ENCODE results near the gene CAST. TPM values are rescaled to one million over a fixed set of nuclear protein-coding genes. Genes with fewer than 3 reads are reported as not detected.
"Not testable (repeated sequence)": the region's sequence is repeated elsewhere in the genome, so short reads cannot be mapped to it uniquely, and the experiment has no call there.

Gene CAST, protein sequence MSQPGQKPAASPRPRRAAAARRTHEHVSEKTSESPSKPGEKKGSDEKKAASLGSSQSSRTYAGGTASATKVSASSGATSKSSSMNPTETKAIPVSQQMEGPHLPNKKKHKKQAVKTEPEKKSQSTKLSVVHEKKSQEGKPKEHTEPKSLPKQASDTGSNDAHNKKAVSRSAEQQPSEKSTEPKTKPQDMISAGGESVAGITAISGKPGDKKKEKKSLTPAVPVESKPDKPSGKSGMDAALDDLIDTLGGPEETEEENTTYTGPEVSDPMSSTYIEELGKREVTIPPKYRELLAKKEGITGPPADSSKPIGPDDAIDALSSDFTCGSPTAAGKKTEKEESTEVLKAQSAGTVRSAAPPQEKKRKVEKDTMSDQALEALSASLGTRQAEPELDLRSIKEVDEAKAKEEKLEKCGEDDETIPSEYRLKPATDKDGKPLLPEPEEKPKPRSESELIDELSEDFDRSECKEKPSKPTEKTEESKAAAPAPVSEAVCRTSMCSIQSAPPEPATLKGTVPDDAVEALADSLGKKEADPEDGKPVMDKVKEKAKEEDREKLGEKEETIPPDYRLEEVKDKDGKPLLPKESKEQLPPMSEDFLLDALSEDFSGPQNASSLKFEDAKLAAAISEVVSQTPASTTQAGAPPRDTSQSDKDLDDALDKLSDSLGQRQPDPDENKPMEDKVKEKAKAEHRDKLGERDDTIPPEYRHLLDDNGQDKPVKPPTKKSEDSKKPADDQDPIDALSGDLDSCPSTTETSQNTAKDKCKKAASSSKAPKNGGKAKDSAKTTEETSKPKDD
- total RNA-seq (100 to 1,000 TPM; 303 TPM), total RNA-seq (258 to 302 reads per million in 2 donors)

DNA sequence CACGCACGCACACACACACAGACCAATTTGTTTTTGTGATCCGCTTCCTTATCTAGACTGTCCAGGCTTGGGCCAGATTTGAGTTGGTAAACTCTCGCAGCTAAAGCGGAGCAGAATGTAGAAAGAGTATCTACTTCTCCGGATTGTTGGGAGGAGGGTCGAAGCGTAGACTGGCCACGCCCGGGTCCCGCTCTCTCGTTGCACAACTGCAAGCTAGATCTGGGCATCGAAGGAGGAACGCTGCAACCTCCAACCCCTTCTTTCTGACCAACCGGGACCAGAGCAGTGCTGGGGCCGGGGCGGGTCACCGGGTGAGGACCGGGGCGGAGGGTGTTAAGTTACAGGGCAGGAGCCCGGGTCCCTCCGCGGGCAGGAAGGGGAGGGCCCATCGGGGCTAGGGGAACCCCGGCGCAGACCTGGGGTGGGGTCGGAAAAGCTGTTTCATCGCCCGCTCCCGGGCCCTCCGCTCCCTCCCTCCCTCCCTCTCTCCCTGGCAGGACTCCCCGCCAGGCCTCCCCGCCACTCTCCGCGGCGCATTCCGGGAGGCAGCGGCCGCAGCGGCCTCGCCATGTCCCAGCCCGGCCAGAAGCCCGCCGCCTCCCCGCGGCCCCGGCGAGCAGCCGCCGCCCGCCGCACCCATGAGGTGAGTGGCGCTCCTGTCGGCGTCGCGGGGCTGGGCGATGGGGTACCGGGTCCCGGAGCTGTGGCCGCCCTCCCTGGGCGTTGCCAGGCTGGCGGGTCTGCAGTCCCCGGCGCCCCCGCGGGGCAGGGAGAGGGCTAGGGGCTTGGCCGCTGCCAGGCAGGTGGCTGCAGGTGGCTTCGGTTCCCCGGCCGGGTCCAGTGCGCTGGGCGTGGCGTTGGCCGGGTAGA is at the start of gene CAST:
TSS of gene CAST (plus strand) at position 522 of the 870 bp plus-strand sequence. CDS start at position 569, 47 bp downstream.
- Mint-ChIP-seq H3K4me1 (peaks cover 40% of the 10 kb centered on the region), H3K27ac (peak within 1 kb of the TSS; percentile 99), H3K4me3 (peak within 1 kb of the TSS; percentile 97), H3K36me3 (ENCODE audit: low read depth) (no peaks in the 10 kb centered on the region), H3K27me3 (no peaks in the 10 kb centered on the region)
- no peaks in the 10 kb centered on the region for H3K9me3 ChIP-seq (ENCODE audit: control insufficient read depth, low read length, poor library complexity, severe bottlenecking)
- DNase-seq (peak; percentile 64 to 77 (median 77)), ATAC-seq (peak; percentile 71)

DNA sequence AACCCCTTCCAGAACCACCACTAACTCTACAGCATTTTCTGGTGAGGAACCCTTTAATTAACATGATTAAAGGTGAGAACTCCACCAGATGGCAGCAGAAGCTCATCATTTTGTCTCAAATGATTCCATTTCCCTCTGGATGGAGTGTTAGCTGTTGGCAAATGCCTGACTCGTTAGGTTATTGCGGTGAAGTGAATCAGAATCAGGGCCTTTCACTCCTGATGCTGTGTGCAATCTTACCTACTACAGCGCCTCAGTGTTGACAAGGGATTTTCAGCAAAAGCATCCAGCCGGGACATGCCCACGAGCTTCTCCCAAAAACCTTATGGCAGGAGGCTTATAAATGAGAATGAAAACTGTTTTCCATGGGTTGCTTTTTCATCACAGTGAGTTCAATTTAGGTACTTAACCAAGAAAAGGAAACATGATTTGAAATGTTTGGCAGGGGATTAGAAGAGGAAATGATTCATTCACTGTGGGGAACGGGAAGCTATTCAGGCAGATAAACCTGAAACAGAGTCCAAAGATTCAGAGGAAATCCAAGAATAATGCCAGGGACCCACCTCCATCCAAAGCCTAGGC is 48.0 kb upstream of the CAST start:
- DNase-seq (peak in 1 of 3 donors; percentile 31), ATAC-seq (peak; percentile 54)
- H3K27me3 Mint-ChIP-seq = peaks cover 23% of the 10 kb centered on the region
- H3K4me1 Mint-ChIP-seq = peaks cover 6% of the 10 kb centered on the region
- H3K27ac Mint-ChIP-seq = no peak overlapping the region
- peaks cover 4% of the 10 kb centered on the region for H3K36me3 Mint-ChIP-seq (ENCODE audit: low read depth)
- no peaks in the 10 kb centered on the region for H3K9me3 ChIP-seq (ENCODE audit: control insufficient read depth, low read length, poor library complexity, severe bottlenecking)
- H3K4me3 Mint-ChIP-seq = no peak overlapping the region

DNA sequence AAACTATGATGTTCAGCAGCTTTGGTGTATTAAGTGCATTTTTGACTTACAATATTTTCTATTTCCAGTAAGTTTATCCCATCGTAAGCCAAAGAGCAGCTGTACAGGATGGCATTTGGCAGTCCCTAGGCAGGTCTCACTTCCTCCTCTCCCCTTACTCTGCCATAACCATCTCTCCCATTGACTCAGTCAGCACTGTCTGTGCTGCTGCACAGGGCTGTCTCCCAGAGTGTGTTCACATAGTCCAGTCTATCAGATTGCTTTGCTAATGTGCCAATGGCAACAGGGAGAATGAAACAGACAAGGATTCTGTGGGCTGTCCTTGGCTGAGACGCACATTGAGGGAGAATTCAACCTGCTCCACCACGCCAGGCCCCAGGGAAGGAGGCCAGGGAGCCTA is 47.0 kb upstream of the CAST start:
- no peak overlapping the region for H3K4me3 Mint-ChIP-seq
- ATAC-seq = no peak
- no peak overlapping the region for H3K27ac Mint-ChIP-seq
- H3K36me3 Mint-ChIP-seq (ENCODE audit: low read depth) = peaks cover 2% of the 10 kb centered on the region
- DNase-seq = no peak
- no peaks in the 10 kb centered on the region for H3K9me3 ChIP-seq (ENCODE audit: control insufficient read depth, low read length, poor library complexity, severe bottlenecking)
- H3K27me3 Mint-ChIP-seq = peaks cover 21% of the 10 kb centered on the region
- peaks cover 6% of the 10 kb centered on the region for H3K4me1 Mint-ChIP-seq

DNA sequence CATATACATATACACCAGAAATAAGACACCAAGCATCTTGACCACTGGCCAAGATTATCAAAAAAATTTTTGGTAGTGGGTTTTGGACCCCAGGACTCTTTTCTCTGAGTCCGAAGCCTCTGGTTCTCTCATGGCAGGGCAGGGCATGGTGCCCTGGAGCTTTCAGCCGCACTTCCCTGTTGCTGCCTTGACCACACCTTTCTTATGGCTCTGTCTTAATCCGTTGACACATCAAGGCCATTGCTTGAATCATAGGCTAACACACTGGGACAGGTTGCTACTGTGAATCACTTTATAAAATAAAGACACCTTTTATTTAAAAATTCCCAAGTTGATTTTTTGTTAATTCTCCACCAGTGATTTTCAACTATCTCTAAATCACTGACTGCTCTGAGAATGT is 45.4 kb upstream of the CAST start:
- no peak overlapping the region for H3K4me3 Mint-ChIP-seq
- peaks cover 6% of the 10 kb centered on the region for H3K4me1 Mint-ChIP-seq
- H3K27ac Mint-ChIP-seq = no peak overlapping the region
- DNase-seq = no peak
- H3K27me3 Mint-ChIP-seq = peaks cover 6% of the 10 kb centered on the region
- no peak for ATAC-seq
- no peaks in the 10 kb centered on the region for H3K9me3 ChIP-seq (ENCODE audit: control insufficient read depth, low read length, poor library complexity, severe bottlenecking)
- no peaks in the 10 kb centered on the region for H3K36me3 Mint-ChIP-seq (ENCODE audit: low read depth)

GRCh38 chr5:96618311-96619016 is 43.7 kb upstream of the CAST start:
- not testable (repeated sequence) for H3K27me3 Mint-ChIP-seq; H3K36me3 Mint-ChIP-seq (ENCODE audit: low read depth); H3K4me1 Mint-ChIP-seq; H3K27ac Mint-ChIP-seq; ATAC-seq; H3K4me3 Mint-ChIP-seq; DNase-seq; H3K9me3 ChIP-seq (ENCODE audit: control insufficient read depth, low read length, poor library complexity, severe bottlenecking)

DNA sequence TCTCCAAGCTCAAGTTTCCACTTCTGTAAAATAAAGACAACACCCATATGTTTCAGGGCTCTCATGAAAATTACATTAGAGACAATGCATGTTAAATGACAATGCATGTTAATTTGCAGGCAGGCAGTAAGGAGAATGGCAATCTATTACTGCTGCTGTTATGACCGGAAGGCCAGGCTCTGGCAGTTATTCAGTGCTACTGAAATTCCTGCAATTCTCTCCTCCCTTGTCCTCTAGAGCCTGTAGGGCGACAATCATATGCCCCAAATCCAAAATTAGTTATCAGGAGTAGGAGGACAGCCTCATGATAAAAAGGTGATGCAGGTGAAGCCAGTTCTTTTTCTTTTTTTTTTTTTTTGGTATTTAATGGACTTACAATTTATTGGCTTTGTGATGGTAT is 42.2 kb upstream of the CAST start:
- no peak for DNase-seq
- Mint-ChIP-seq H3K36me3 (ENCODE audit: low read depth) (no peaks in the 10 kb centered on the region), H3K27me3 (no peaks in the 10 kb centered on the region), H3K4me3 (no peak overlapping the region), H3K4me1 (peaks cover 2% of the 10 kb centered on the region), H3K27ac (no peak overlapping the region)
- H3K9me3 ChIP-seq (ENCODE audit: control insufficient read depth, low read length, poor library complexity, severe bottlenecking) = no peaks in the 10 kb centered on the region
- ATAC-seq = no peak

GRCh38 chr5:96624596-96624995 is 37.6 kb upstream of the CAST start:
- Mint-ChIP-seq H3K27me3 (peaks cover 5% of the 10 kb centered on the region), H3K27ac (no peak overlapping the region), H3K4me3 (no peak overlapping the region), H3K36me3 (ENCODE audit: low read depth) (peaks cover 6% of the 10 kb centered on the region), H3K4me1 (peaks cover 22% of the 10 kb centered on the region)
- no peak for ATAC-seq
- DNase-seq = no peak
- H3K9me3 ChIP-seq (ENCODE audit: control insufficient read depth, low read length, poor library complexity, severe bottlenecking) = no peaks in the 10 kb centered on the region

DNA sequence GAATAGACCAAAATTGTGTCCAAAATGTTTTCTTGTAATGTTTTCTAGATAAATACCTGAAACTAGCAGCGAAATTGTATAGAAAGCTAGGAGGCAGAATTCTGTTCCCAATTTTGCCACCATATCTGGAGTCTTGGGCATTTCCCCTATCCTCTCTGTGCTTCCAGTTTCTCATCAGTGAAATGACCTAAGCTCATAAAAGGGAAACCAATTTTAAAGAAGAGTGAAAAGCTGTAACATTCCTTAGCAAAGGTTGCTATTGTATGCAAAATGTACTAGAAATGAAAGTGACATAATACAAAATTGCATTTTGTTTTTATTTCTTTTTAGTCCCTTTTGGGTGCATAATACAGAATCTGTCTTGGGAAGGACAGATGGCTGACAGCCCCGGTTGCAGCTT is 36.8 kb upstream of the CAST start:
- peak overlapping the region; percentile 3 for H3K27ac Mint-ChIP-seq
- H3K9me3 ChIP-seq (ENCODE audit: control insufficient read depth, low read length, poor library complexity, severe bottlenecking) = no peaks in the 10 kb centered on the region
- DNase-seq = no peak
- peaks cover 8% of the 10 kb centered on the region for H3K36me3 Mint-ChIP-seq (ENCODE audit: low read depth)
- no peak overlapping the region for H3K4me3 Mint-ChIP-seq
- peaks cover 5% of the 10 kb centered on the region for H3K27me3 Mint-ChIP-seq
- peaks cover 26% of the 10 kb centered on the region for H3K4me1 Mint-ChIP-seq
- ATAC-seq = no peak

DNA sequence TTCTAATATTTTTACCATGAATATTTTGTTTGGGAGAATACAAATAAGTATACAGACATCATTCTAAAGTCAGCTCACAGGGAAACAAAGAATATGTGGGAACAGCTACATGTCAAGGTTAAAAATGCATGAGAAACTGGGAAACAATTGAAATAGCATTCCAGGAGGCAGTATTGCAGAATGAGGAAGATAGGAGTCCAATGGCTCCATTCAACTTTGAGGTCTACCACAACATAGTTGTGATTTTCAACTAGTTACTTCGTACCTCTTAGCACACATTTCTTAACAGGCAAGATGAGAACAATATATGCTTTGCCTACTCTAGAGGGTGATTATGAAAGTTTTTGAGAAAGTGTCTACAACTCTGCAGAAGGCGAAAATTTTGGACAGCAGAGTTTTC is 35.2 kb upstream of the CAST start:
- H3K27ac Mint-ChIP-seq = peak overlapping the region; percentile 90
- H3K4me1 Mint-ChIP-seq = peaks cover 26% of the 10 kb centered on the region
- H3K36me3 Mint-ChIP-seq (ENCODE audit: low read depth) = peaks cover 8% of the 10 kb centered on the region
- no peak for ATAC-seq
- H3K4me3 Mint-ChIP-seq = no peak overlapping the region
- no peaks in the 10 kb centered on the region for H3K9me3 ChIP-seq (ENCODE audit: control insufficient read depth, low read length, poor library complexity, severe bottlenecking)
- no peak for DNase-seq
- H3K27me3 Mint-ChIP-seq = peaks cover 5% of the 10 kb centered on the region

DNA sequence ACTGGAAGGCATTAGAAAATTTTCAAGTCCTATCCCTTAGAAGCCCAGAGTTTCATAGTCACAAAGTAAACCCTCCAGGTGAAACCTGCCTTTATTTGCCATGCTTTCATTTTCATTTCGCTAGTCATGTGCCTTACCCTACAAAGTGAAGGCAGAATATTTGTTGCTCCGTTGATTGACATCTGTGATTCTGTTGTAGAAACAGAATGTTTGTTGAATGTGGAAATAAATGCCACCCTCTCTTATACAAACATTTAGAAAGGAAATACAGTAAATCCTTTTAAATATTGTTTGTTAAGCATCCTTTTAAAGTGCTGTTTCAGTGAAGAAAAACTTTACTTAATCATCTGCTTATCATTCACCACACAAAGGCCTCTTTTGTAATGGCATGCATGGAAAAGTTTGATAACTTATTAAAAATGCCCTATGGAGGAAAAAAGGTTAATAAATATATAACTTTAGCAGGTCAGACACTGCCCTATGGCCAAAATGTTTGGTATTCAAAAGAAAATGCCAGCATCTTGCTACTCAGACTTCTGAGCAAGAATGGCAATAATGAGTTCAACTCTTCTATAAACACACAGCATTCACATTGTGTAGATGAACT is 34.3 kb upstream of the CAST start:
- peak overlapping the region; percentile 90 for H3K27ac Mint-ChIP-seq
- peak; percentile 63 for ATAC-seq
- peaks cover 8% of the 10 kb centered on the region for H3K36me3 Mint-ChIP-seq (ENCODE audit: low read depth)
- peaks cover 5% of the 10 kb centered on the region for H3K27me3 Mint-ChIP-seq
- no peak for DNase-seq
- H3K4me3 Mint-ChIP-seq = peak overlapping the region; percentile 68
- H3K9me3 ChIP-seq (ENCODE audit: control insufficient read depth, low read length, poor library complexity, severe bottlenecking) = no peaks in the 10 kb centered on the region
- peaks cover 26% of the 10 kb centered on the region for H3K4me1 Mint-ChIP-seq

DNA sequence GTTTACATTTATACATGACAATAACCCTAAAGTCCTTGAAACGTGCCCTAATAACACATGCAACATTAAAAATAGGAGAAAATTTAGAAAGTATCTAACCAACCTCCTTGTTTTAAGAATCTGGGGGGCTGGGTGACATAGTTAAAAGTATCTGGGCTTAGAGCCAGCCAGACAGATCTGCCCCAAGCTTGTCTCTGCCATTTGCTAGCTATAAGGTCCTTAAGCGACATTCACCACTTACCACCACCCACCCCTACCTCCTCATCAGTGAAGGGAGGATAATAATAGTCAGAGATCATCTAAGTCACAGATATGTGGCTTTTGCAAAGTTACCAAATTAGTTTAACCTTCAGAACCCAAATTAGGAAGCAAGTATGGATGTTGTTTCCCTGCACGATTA is 33.8 kb upstream of the CAST start:
- ATAC-seq (no peak), DNase-seq (no peak)
- Mint-ChIP-seq H3K27me3 (peaks cover 6% of the 10 kb centered on the region), H3K4me1 (peaks cover 26% of the 10 kb centered on the region), H3K4me3 (no peak overlapping the region), H3K36me3 (ENCODE audit: low read depth) (peaks cover 8% of the 10 kb centered on the region), H3K27ac (no peak overlapping the region)
- H3K9me3 ChIP-seq (ENCODE audit: control insufficient read depth, low read length, poor library complexity, severe bottlenecking) = no peaks in the 10 kb centered on the region

DNA sequence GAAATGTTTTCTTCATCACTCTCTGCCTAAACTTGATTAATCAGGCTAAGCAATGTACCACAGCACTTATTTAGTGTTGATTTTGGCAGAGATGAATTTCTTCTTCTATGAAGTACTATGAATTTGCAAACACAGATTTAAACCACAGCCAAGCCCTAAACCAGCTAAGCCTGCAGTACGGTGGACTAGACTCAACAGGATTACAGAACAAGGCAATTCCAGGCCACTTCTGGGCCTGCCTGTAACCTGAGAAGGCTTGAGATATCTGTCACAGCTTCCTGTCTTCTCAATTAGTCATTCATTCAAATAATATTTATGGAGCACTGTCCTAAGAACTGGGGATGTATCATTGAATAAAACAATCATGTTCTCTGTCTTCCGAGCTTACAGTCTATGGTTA is 32.4 kb upstream of the CAST start:
- Mint-ChIP-seq H3K27ac (peak overlapping the region; percentile 62), H3K4me3 (no peak overlapping the region), H3K27me3 (peaks cover 19% of the 10 kb centered on the region), H3K36me3 (ENCODE audit: low read depth) (peaks cover 10% of the 10 kb centered on the region), H3K4me1 (peaks cover 26% of the 10 kb centered on the region)
- no peaks in the 10 kb centered on the region for H3K9me3 ChIP-seq (ENCODE audit: control insufficient read depth, low read length, poor library complexity, severe bottlenecking)
- DNase-seq (no peak), ATAC-seq (no peak)
